Left kidney (tissue), 2 donors: ENCODE data around the gene UNC50. TPM values are rescaled to one million over a fixed set of nuclear protein-coding genes. Genes with fewer than 3 reads are reported as not detected.
A peak's percentile ranks its signal among the peaks of the same experiment; 100 is the strongest.
"Not testable (repeated sequence)": the region's sequence is repeated elsewhere in the genome, so short reads cannot be mapped to it uniquely, and the experiment has no call there.

Experiments used
- DNase-seq: peaks from one replicate; pipeline ENCODE4 v3.0.0-alpha.2; 2013
- polyA plus RNA-seq: library from polyadenylated mRNA; unstranded; fragments of 120-200 nt; gene quantifications from one replicate; pipeline ENCODE4 v1.2.1, GENCODE V29; 2013; ENCODE audit not compliant: insufficient read length

UNC50 gene
- polyA plus RNA-seq, 1 donor, result 72.9 TPM

DNA sequence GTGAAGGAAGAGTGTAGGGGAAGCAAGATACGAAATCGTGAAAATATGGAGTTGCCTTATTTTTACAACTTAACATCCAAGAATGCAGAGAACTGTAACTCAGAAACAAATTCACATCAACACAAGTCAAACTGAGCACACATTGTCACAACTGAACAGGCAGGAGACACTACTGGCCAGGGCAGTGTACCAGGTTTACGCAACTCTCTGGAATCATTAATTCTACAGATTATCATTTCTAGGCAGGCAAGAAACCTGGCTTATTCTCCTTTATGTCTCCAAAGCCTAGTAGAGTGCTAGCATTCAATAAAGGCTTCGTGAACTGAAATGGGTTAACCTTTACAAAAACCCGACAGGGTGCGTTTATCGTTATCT is 661 bp upstream of the UNC50 start:
- no peak for DNase-seq

DNA sequence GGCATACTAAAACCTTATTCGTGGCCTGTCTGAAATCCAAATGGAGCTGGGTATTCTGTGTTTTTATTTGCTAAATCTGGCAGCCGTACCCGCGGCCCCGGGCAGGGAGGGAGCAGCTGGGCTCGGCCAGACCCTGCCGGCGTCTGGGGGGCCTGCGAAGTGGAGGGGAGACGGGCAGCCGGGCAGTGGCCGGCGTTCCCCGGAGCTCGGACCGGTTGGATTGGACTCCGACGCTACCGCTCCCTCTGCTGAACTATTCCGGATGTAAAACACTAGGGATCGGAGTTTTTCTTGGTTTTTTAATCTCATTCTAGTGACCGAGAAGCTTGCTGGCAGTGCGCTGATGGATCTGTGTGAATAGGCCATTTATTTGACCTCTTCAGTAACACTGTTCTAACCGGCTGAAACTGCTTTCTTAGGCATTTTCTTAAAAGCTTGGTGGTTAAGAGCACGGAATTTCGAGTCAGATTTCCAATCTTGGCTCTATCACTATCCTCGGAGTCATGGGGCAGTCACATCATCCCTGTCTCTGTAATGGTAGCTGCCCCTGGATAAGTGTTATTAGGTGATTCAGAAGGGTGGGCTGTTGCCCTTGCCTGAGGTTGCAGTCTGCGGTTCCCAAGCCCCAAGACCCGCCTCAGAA is 694 bp downstream of the UNC50 start:
- no peak for DNase-seq

DNA sequence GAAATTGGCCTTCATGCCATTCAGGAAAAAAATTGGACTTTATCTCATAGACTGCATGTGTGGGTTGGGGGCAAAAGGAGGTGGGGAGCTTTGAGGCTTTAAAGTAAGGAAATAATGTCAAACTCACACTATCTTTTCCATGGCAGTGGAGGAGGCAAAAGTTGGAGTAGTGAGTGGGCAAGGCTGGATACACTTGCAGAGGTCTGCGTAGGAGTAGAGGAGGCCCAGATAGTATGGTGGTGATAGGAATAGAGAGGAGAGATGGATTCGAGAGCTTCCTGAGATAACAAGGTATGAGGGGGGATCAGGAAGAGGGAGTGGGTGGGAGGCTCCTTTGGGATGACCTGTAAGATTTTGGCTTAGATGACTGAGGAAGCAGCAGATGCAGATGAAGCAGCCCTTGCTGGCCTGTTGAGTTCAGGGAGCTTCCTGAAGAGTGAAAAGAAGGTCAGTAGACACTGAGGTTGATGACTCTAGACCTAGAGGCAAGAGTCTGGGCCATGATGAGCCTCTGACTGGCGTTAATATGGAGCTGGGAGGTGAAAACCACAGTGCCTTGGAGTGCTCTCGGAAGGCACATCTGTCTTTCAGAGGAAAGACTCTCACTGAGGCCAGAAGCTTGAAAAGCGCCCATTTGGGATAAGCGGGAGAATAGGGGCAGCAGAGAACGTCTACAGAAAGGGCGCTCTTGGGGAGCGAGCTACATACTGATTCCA is 5.8 kb downstream of the UNC50 start:
- no peak for DNase-seq

DNA sequence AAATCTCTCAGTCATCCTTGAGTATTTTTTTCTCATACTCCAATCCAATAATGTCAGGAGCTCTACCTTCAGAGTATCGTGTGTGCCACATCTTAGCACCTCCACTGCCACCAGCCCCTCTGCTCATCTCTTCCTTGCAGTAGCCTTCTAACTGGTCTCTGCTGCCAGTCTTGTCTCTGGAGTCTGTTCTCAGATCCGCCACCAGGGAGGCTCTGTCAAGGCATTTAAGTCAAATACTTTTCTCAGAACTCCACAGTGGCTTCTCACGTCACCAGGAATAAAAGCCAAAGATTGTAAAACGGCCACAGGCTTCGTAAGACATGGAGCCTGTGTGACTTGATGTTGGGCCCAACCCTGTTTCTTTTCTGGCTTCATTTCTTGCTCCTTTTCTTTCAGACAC is 7.1 kb downstream of the UNC50 start:
- DNase-seq, result no peak

DNA sequence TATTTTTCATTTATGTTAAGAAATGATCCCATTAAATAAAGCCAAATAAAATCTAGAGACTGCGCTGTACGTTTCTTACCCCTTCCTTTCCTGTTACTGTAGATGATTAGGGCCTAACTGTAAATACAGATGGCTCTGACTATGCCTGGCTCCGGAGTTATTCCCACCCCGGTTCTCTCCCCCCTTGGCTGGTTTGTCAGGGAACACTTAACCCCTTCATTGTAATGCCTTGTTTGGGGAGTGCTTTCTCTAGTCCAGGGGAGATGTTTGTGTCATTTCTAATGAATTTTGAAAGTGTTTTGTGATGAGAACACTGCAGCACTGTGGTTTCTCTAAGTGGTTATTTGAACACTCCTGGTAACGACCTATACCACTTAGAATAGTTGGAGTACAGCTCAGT is 8.8 kb downstream of the UNC50 start:
- no peak for DNase-seq

DNA sequence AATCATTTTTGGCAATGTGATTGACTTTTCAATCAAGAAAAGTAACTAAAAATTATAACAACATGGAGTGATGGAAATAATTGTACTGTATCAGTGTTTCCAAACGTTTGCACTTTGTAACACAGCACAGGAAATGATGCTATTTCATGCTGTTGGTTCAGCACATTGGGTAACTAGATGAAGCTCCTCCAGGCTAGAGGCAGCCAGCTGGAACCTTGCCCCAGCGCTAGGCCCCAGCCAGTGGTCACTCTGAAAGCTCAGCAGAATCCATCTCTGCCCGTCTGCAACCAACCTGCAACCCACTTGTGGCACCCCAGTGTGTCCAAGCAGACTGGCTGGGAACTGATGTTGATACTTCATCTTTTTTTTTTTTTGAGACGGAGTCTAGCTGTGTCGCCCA is 15.3 kb downstream of the UNC50 start:
- DNase-seq, result no peak

DNA sequence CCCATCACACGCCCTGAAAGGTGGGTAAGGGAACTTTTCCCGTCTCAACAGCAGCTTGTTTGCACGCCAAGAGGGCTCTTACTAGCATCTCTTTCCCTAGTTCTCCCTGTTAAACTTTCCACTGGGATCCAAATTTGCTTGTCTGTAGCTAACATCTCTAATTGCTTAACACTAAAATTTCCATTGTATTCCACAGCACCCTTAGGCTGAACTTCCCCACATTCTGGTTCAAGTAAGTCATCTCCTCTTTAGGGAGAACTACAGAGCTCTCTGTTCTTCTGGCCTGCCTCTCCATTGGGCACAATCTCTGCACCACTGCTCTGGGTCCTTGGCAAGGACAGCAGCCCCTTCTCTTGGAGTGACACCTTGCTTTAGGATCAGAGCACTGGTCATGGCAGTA is 24.0 kb downstream of the UNC50 start:
- DNase-seq, result no peak

DNA sequence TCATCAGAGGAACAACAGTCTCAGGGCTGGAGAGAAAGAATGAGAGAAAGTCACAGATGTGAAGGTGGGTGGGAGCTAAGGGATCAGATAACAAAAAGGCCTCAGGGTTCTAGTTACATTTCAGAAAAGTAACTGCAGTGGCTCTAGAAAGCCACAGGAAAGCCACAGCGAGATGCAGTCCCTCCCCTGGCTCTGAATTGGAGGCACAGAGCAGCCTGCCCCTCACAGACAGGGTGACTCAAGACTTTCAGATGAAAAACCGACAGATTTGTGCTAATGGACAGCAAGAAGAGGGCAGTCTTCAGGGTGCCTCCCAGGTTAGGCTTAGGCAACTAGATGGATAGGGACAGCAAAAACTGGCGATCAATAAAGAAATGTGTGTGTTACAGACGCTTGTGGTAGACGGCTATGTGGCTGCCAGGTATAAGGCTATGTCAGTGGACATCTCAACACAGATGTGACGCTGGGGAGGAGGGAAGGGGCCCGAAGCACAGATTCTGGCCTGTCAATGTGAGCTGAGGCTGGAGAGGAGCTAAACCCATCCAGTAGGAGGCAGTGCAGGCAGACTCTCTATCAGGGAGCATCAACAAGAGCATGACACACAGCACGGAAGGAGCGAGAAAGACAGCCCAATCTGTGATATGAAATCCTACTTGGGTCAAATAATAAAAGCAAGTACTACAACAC is 26.2 kb downstream of the UNC50 start:
- no peak for DNase-seq

DNA sequence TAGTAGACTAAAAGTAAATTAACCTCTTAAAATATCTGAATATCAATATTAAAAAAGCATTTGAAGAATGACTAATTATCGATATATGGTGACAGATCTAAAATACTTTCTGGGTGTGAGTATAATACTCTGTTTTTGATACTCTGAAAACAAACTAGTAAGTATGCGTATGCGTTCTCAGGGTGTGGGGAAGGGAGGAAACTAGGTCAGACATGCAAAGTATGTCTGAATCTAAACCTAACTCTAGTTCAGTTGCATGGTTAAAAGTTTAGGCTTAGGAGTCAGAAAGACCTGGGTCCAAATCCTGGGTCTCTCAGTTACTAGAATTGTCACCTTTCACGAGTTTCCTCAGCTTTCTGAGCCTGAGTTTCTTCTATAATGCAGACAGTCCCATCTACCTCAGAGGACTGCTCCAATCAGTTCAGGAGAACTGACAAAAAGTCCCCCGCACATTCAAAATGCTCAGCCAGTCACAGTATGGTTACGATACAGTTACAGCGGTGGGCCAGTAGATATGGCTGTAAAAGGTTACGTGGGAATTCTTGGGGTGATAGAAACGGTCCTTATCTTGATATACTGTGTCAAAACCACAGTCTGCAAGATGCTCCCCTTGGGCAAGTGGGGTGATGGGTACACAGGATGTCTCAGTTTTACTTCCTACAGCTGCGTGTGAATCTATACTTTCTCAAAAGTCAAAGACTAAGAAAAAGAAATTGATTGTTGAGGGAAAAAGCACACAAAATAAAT is 29.2 kb downstream of the UNC50 start:
- no peak for DNase-seq

DNA sequence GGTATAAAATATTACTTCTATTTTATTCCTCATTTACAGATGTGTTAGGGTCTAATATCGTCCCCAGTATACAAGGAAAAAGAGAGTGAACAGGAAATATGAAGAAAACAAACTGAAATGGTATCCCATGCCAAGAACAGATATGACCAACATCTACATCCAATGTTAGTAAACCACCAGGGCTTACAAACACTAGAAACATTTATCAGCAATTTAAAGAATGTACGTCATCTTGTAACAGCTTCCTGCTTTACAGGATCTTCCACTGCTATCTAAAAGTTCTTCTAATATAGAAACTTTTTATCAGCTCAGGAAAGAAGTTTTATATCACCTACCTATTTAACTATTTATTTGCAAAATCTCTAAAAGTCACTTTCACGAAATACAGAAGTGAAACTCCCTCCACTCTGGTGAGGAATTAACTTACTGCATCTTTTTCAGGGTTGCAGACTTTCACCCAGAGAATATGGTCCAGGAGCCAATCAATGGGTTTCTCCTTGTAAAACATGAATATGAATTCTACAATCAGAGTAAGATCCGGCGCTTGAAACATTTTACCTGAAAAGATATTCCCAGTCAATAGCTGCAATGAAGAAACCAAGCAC is 35.2 kb downstream of the UNC50 start:
- DNase-seq, result no peak

DNA sequence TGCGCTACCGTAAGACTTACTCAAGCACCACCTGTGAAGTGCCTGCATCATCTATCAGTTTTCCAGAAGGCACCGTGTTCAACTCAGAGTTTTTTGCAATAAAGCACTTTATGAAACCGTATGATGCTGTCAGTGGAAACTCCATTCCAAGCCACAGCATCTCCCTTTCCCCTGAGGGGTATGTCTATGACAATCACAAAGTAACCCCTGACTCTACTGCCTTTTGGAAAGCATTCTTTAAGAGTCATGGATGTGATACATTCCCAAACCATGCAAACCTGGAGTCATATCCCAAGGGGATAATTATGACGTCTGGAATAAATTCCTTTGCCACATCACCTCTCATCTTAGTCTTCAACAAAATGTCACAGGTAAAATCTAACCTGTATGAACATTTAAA is 39.2 kb downstream of the UNC50 start:
- DNase-seq, result no peak

DNA sequence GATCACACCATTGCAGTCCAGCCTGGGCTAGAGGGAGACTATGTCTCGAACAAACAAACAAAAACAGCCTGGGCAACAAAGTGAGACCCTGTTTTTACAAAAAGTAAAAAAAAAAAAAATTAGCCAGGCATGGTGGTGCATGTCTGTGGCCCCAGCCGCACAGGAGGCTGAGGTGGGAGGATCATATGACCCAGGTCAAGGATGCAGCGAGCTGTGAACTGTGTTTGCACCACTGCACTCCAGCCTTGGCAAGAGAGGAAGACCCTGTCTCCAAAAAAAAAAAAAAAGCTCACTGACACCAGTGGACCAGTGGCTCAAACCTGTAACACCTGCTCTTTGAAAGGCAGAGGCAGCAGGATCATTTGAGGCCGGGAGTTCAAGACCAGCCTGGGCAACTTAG is 40.1 kb downstream of the UNC50 start:
- no peak for DNase-seq

DNA sequence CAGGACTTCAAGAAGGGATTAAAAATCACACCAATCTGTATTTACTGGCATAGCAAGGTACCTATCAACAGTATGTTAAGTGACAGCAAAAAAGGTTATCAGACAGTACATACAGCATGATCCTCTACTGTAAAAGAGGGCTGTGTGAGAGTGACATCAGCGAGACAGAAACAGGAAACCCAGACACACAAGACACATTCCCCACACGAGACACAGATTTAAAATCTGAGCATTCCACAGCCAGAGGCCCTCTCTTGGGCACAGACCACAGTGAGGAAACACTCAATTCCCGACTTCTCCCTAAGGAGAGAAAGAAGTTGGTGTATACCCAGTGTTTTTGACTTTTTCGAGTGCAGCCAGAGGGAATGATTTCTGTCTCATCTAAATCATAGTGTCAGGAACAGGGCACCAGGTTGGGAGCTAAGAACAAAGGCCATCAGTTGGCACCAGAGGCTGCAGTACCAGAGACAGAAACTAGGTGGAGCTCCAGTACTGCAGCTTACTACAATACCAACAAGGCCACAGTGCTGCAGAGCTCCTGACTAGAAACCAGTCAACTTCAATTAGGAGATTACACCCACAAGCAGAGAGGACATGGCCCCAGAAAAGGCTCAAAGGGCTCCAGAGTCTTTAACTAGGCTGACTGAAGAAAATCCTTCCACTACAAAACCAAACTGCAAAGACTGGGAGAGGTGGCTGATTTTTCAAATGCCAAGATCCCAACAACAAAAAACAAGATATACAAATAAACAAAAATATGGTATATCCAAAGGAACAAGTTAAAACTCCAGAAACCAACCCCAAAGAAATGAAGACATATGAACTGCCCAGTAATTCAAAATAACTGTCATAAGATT is 41.0 kb downstream of the UNC50 start:
- peak; percentile 85 for DNase-seq

DNA sequence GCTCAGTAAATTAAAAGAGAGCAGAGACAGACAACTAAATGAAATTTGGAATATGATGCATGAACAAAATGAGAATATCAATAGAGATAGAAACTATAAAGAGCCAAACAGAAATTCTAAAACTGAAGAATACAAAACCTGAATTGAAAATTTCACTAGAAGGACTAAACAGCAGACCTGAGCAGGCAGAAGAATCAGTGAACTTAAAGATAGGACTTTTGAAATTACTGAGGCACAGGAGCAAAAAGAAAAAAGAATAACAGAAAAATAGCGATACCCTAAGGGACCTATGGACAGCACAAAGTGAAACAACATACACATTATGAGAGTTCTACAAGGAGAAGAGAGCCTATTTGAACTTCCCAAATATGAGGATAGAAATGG is 41.6 kb downstream of the UNC50 start:
- no peak for DNase-seq

DNA sequence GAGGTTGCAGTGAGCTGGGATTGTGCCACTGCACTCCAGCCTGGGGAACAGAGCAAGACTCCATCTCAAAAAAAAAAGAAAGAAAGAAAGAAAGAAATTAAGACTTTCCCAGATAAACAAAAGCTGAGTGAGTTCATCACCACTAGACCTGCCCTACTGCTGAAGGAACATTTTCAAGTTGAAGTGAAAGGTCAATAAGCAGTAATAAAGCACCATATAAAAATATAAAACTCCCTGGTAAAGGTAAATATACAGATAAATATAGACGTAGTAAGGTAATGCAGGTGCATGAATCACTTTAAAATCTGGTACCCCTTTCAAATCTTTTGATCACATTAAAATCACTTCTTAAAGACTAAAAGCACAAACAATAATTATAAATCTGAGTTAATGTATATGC is 42.6 kb downstream of the UNC50 start:
- no peak for DNase-seq

DNA sequence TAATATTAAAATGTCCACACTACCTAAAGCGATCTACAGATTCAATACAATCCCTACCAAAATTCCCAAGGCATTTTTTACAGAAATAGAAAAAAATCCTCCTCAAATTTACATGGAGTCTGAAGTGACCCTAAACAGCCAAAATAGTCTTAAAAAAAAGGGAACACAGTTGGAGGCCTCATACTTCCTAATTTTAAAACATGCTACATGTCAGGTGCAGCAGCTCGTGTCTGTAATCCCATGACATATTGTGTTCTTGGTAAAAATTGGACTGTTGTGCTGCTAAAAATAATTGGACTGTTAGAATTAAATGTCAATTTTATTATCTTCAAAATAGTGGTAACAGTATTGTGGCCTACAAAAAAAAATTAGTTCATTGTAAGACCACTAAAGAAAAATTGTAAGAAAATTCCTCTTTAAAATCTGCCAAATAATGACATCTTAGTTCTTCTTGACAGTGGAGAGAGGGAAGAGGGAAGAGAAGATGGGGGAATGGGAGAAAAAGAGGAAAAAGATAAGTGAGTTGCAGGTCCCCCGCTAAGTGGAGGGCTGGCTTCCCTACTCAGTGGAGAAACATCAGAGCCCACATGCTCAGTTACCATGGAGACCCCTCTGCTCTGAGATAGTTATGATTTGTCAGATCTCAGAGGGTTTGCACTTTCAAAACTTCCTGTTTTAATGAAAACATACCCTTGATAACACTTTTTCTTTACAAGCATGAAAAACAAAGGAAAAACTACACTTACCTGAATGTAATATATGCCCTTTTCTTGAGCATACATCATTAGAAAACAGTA is 46.5 kb downstream of the UNC50 start:
- DNase-seq, result no peak

DNA sequence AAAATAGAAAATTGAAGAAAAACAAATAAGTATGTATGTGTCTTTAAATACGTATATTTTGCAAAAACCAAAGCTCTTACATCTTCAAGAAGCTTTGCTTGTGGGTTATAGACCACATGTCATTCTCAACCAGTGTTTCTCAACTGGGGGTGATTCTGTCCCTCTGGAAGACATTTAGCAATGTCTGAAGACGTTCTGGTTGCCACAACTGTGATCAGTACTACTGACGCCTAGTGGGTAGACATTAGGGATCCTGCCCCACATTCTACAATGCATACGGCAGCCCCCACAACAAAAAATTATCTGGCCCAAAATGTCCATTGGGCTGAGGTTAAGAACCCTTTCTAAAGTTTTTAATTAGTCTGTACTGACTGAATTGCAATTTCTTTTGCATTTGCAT is 48.4 kb downstream of the UNC50 start:
- no peak for DNase-seq

DNA sequence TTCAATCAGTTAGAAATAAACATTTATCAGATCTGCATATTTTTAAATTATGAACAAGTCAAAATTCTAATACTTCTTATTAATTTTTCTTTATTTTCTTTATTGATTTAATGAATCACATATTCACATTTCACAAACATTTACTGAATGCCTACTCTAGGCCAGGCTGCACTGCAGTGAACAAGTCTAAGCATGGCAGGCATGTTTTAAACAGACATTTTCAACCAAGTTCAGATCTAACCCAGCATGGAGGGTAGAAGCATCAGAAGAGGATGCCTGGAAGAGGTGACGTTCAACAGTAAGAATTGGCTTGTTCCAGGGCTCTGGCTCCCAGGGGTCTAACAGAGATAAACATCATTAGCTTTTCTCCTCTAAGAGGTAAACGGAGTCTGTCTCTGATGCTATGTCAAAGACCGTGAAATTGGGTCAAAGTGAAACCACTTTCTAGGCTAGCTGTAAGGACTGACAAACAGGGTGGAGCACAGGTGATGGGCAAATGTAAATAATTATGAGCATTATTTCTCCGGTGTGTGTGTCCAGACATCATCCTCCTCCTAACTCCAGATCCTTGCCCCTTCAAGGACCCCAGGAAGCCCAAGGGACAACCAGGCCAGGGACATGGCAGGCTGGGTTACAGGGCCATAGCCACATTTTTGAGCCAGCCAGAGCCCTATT is 50.6 kb downstream of the UNC50 start:
- no peak for DNase-seq

DNA sequence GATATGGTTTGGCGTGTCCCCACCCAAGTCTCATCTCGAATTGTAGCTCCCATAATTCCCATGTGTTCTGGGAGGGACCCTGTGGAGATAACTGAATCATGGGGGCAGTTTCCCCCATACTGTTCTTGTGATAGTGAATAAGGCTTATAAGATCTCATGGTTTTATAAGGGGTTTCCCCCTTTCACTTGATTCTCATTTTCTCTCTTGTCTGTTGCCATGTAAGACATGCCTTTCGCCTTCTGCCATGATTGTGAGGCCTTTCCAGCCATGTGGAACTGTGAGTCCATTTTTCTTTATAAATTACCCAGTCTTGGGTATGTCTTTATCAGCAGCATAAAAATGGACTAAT is 51.1 kb downstream of the UNC50 start:
- DNase-seq, result not testable (repeated sequence)

DNA sequence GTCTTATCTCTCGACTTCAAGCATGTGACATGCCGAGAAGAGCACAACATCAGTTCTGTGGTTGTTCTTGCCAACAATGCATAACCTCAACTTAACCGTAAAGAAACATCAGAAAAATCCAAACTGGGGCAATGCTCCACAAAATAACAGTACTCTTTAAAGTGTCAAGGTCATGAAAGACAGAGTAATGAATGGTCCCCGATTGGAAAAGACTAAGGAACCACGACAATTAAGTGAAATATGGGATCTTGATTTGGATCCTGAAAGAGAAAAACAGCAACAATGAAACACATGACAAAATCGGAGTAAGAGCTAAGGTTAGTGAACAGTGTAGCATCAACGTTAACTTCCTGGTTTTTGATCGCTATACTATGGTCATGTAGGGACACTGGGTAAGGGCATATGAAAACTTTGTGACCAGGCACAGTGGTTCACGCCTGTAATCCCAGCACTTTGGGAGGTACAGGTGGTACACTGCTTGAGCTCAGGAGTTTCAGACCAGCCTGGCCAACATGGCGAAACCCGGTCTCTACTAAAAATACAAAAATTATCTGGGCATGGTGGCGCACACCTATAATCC is 55.2 kb downstream of the UNC50 start:
- no peak for DNase-seq
